Mesothelial cell of epicardium (in vitro differentiated cells): Measurements from ENCODE around the gene TCP11. TPM values are rescaled to one million over a fixed set of nuclear protein-coding genes. Genes with fewer than 3 reads are reported as not detected.

Experiments
- DNase-seq, 2 experiments: peaks; one replicate each; pipeline ENCODE4 v3.0.0; 2021; ENCODE audit warnings: low spot score in 2 of 2; ENCODE audit not compliant: unreplicated experiment in 2 of 2
- H3K27ac Mint-ChIP-seq: 2 replicates; pipeline ENCODE4 v1.8.0; 2021; ENCODE audit warnings: mixed read lengths
- H3K27me3 Mint-ChIP-seq: 2 replicates; pipeline ENCODE4 v1.8.0; 2021; ENCODE audit warnings: low read depth, mixed read lengths
- H3K36me3 Mint-ChIP-seq: 2 replicates; pipeline ENCODE4 v1.8.0; 2021; ENCODE audit warnings: mixed read lengths
- H3K4me1 Mint-ChIP-seq: 2 replicates; pipeline ENCODE4 v1.8.0; 2021; ENCODE audit warnings: mixed read lengths
- H3K4me3 Mint-ChIP-seq: 2 replicates; pipeline ENCODE4 v1.8.0; 2021; ENCODE audit warnings: mild to moderate bottlenecking, moderate library complexity, mixed read lengths
- H3K9me3 Mint-ChIP-seq: 2 replicates; pipeline ENCODE4 v1.8.0; 2021; ENCODE audit warnings: mixed read lengths
- total RNA-seq: library from RNA; stranded (reverse); gene quantifications from 3 replicates; pipeline ENCODE4 v1.2.1, GENCODE V29; 2021
- TF ChIP-seq, protein P1 (sequence below): fragments of 200-600 bp; sonication (generic); IDR thresholded peaks from one replicate; pipeline ENCODE4 v1.5.0; 2021; ENCODE audit warnings: antibody characterized with exemption; ENCODE audit not compliant: unreplicated experiment

The TCP11 gene
- total RNA-seq, 1 donor from 2014 or later: 0.20 TPM

DNA sequence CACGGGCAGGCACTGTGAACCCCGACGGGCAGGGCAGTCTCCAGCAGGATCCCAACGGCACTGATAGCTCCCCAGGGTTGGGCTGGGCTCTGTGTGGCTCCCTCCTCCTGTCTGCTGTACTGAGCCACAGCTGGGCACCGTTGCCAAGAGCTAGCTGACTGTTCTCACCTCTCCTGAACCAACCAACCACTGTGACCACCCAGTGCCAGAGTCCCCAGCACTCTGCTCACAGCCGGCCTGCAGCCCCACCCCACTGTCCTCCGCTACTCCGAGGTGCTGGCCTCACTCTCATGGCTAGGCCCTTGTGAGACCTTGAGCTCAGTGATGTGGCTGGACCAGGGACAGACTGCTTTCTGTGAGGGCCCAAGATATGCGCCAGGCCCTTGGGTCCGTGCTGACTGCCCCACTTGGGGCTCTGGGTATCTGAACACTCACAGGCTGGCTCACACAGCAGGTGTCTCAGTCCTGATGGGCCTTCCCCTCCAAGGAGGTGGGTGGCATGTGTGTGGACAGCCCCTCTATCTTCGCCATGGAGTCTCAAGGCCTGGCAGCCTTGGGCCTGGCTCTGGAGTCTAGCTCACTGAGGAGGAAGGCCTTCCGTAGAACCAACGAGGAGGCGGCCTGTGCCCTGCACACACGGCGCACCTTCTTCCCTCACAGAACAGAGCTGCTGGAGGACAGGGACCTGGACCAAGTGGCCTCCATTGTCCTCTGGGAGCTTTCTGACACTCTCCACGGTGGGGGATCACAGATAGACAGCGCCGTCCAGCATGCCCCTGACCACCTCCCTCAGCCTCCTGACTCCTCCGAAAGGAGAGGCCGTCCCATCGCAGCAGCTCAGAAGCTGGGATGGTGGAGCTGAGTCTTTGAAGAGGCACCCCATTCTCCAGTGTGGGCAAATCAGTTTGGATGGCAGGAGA is 53.5 kb downstream of the TCP11 start:
- no peak overlapping the region for H3K4me3 Mint-ChIP-seq
- H3K4me1 Mint-ChIP-seq: peaks cover 23% of the 10 kb centered on the region
- H3K27me3 Mint-ChIP-seq: no peaks in the 10 kb centered on the region
- H3K27ac Mint-ChIP-seq: no peak overlapping the region
- peaks cover 30% of the 10 kb centered on the region for H3K36me3 Mint-ChIP-seq
- TF ChIP-seq, protein P1, sequence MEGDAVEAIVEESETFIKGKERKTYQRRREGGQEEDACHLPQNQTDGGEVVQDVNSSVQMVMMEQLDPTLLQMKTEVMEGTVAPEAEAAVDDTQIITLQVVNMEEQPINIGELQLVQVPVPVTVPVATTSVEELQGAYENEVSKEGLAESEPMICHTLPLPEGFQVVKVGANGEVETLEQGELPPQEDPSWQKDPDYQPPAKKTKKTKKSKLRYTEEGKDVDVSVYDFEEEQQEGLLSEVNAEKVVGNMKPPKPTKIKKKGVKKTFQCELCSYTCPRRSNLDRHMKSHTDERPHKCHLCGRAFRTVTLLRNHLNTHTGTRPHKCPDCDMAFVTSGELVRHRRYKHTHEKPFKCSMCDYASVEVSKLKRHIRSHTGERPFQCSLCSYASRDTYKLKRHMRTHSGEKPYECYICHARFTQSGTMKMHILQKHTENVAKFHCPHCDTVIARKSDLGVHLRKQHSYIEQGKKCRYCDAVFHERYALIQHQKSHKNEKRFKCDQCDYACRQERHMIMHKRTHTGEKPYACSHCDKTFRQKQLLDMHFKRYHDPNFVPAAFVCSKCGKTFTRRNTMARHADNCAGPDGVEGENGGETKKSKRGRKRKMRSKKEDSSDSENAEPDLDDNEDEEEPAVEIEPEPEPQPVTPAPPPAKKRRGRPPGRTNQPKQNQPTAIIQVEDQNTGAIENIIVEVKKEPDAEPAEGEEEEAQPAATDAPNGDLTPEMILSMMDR: no peak
- no peaks in the 10 kb centered on the region for H3K9me3 Mint-ChIP-seq
- DNase-seq: peak in 1 of 2 experiments; percentile 32

DNA sequence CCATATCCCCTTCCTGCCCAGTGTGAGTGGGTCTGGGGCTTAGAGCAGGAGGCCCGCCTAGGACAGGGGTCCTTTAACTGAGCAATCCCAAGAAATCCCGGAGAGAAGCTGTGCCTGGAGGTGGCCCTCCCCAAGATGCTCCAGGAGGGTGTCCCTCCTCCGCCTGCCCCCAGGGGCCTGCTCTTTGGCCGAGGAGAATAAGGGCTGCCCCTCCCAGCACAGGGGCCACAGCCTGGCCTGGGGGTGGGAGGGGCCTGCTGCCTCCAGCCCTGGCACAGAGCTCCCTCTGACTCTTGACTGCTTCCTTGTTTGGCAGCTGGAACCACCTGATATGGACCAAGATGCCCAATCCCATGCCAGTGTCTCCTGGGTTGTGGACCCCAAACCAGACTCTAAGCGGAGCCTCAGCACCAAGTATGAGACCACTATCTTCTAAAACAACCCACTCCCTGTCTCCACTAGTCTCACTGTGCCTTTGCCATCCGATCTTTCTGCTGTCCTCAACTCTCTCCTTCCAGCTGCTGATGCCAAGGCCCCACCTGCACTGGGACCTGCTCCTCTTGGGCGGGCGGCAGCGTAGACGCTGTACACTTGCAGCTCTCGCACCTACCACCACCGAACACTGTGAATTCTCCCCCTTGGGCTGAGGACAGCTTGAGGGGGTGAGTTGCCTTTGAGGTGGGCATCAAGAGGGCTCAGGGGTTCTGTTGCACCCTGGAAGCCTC is 54.3 kb downstream of the TCP11 start:
- Mint-ChIP-seq H3K4me3 (no peak overlapping the region), H3K27ac (no peak overlapping the region), H3K36me3 (peaks cover 33% of the 10 kb centered on the region), H3K27me3 (no peaks in the 10 kb centered on the region), H3K9me3 (no peaks in the 10 kb centered on the region), H3K4me1 (peaks cover 17% of the 10 kb centered on the region)
- TF ChIP-seq, protein P1: no peak
- DNase-seq: no peak

DNA sequence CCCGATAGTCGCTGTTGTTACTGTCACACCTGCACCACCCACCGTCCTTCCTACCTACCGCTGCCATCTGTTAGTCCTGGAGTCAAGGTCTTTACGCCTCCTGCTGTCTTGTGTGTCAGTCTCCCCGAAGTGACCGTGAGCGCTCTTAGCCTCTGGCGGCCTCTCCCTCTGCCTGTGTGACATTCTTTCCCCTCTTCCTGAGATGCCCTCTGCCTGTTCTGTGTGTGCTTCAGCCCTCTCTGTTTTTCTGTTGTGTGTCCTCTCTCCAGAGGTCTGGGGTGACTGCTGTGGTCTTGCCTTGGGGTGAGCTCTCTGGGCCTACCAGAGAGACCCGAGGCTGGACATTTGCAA is 54.9 kb downstream of the TCP11 start:
- no peak for DNase-seq
- peaks cover 38% of the 10 kb centered on the region for H3K36me3 Mint-ChIP-seq
- H3K4me3 Mint-ChIP-seq: no peak overlapping the region
- H3K27me3 Mint-ChIP-seq: no peaks in the 10 kb centered on the region
- TF ChIP-seq, protein P1: no peak
- no peaks in the 10 kb centered on the region for H3K9me3 Mint-ChIP-seq
- no peak overlapping the region for H3K27ac Mint-ChIP-seq
- H3K4me1 Mint-ChIP-seq: peaks cover 15% of the 10 kb centered on the region

DNA sequence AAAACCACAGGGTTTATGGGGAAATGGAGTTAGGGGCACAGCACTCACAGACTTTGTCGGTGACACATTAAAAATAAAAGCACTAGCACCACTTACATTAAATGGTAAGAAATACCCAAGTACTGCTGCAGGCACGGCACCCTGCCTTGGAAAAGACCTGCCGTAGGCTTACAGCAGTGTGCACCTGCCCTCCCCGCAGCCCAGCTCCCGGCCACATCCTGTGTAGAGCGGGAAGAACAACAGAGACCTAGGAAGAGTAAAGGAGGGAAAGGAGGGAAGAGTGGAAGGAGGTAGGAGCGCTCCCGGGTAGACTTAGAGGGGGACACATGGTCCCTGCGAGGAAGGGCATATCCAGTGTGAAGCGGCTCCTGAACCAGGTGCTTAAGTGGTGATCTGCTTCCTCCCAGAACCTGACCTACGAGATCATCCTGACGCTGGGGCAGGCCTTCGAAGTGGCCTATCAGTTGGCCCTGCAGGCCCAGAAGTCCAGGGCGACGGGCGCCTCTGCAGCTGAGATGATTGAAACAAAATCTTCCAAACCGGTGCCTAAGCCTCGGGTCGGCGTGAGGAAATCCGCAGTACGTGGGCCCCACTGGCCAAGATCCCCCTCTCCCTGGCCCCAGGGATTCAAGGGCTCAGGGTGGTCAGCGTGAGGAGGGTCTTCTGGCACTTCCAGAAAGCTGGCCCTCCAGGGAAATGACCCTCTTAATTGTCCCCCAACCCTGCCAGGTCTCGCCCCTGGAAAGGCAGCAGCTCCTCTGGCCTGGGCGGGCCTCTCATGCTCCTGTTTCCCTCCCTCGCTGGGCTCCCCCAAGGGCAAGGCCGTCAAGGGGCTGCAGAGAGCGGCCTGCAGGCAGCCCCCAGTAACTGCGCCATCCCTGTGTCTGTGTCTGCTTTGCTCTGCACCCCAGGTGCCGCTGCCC is 55.5 kb downstream of the TCP11 start:
- Mint-ChIP-seq H3K27me3 (no peaks in the 10 kb centered on the region), H3K4me3 (no peak overlapping the region), H3K9me3 (no peaks in the 10 kb centered on the region), H3K27ac (no peak overlapping the region), H3K4me1 (peaks cover 12% of the 10 kb centered on the region), H3K36me3 (peaks cover 36% of the 10 kb centered on the region)
- DNase-seq: no peak
- TF ChIP-seq, protein P1: no peak

GRCh38 chr6:35084511-35085203 is 56.5 kb downstream of the TCP11 start:
- H3K4me1 Mint-ChIP-seq: peaks cover 6% of the 10 kb centered on the region
- TF ChIP-seq, protein P1: no peak
- H3K4me3 Mint-ChIP-seq: no peak overlapping the region
- no peaks in the 10 kb centered on the region for H3K9me3 Mint-ChIP-seq
- no peak overlapping the region for H3K27ac Mint-ChIP-seq
- peaks cover 35% of the 10 kb centered on the region for H3K36me3 Mint-ChIP-seq
- H3K27me3 Mint-ChIP-seq: no peaks in the 10 kb centered on the region
- no peak for DNase-seq
